Measurements from ENCODE around the gene RBBP9. TPM values are rescaled to one million over a fixed set of nuclear protein-coding genes. Genes with fewer than 3 reads are reported as not detected.

RBBP9 gene
- total and polyA plus RNA-seq, 9 of the 15 experiments (the other 6 are each of a cell fraction or from before 2014, with no cell fraction given): 0.94 to 4.4 (median 2.5) TPM

- no peak for TF ChIP-seq ZKSCAN1 (IDR thresholded peaks at IDR 0.05; ENCODE audit: low read depth, low read length)
- no peak for TF ChIP-seq KDM5B (IDR thresholded peaks at IDR 0.05; ENCODE audit: insufficient replicate concordance, low read depth, low read length)
- no peak for TF ChIP-seq CBX3 (IDR thresholded peaks at IDR 0.05; ENCODE audit: borderline replicate concordance in 1 of 2, low read length in 2 of 2)
- no peak for TF ChIP-seq ETV1 (tag; conservative IDR thresholded peaks at IDR 0.05; ENCODE audit: low read depth)
- TF ChIP-seq KLF6 (CRISPR knock-in tag; IDR thresholded peaks at IDR 0.05; ENCODE audit: borderline replicate concordance): no peak
- no peak for TF ChIP-seq FIP1L1 (IDR thresholded peaks at IDR 0.05; ENCODE audit: low read depth, low read length, poor library complexity, severe bottlenecking)
- in situ Hi-C loops (cut with MboI): no loop called here
- no peaks in the 10 kb centered on the region for H3K9me3 ChIP-seq (replicated peaks; ENCODE audit: control insufficient read depth, insufficient read depth, low read depth, low read length)
- CTCF ChIA-PET (ENCODE audit: low intra/inter-chr PET ratio): no interaction called here
- H3K4me1 ChIP-seq (replicated peaks in 1 of 2; ENCODE audit: control insufficient read depth in 2 of 2, insufficient read depth in 2 of 2, low read length in 2 of 2): no peaks in the 10 kb centered on the region; a peak in 1 of 5 replicates
- H3K36me3 ChIP-seq (ENCODE audit: control insufficient read depth, insufficient read depth, low read length): peaks cover 54% of the 10 kb centered on the region; the same call in 2 of the 3 replicates
- WGBS (ENCODE audit: insufficient coverage, low coverage, missing lambda C conversion rate): 57% methylated on average over 4 of the region's 4 CpGs
- ATAC-seq (no peak), DNase-seq (ENCODE audit: extremely low read depth in 1 of 4, low spot score in 3 of 4) (no peak), FAIRE-seq (no peak)
- H3K4me3 ChIP-seq: no peak overlapping the region
- no peak overlapping the region for H3K27ac ChIP-seq (ENCODE audit: extremely low read depth, low read depth, low read length)
- no peaks in the 10 kb centered on the region for H4K20me1 ChIP-seq (replicated peaks; ENCODE audit: control insufficient read depth, insufficient read depth, low read length)
- no peaks in the 10 kb centered on the region for H3K79me2 ChIP-seq (ENCODE audit: control insufficient read depth, insufficient read depth, low read length)
- no peak overlapping the region for H3K4me2 ChIP-seq (ENCODE audit: insufficient read depth, low read length)
- H2AFZ ChIP-seq (ENCODE audit: low read depth, low read length): no peak overlapping the region
- no peak overlapping the region for H3K9ac ChIP-seq (ENCODE audit: insufficient read depth in 1 of 2, low read depth in 2 of 2, low read length in 2 of 2)
- BruUV-seq (replicated peaks): no TSS peak
- POLR2A ChIA-PET: no interaction called here
- no peaks in the 10 kb centered on the region for H3K9me1 ChIP-seq (ENCODE audit: control insufficient read depth, insufficient read depth, low read length)
- H3K27me3 ChIP-seq (ENCODE audit: control insufficient read depth in 2 of 2, insufficient read depth in 2 of 2, low read length in 2 of 2): no peaks in the 10 kb centered on the region
- intact Hi-C loops (cut with micrococcal nuclease): no loop called here
Measured at GRCh38 chr20:18543216-18543615, 46.2 kb upstream of the RBBP9 start.

- Histone ChIP-seq H3K9me1 (ENCODE audit: control insufficient read depth, insufficient read depth, low read length) (no peaks in the 10 kb centered on the region), H3K79me2 (ENCODE audit: control insufficient read depth, insufficient read depth, low read length) (no peaks in the 10 kb centered on the region), H3K27me3 (ENCODE audit: control insufficient read depth in 2 of 2, insufficient read depth in 2 of 2, low read length in 2 of 2) (no peaks in the 10 kb centered on the region), H3K4me1 (replicated peaks in 1 of 2; ENCODE audit: control insufficient read depth in 2 of 2, insufficient read depth in 2 of 2, low read length in 2 of 2) (no peaks in the 10 kb centered on the region; a peak in 1 of 5 replicates), H3K4me2 (ENCODE audit: insufficient read depth, low read length) (no peak overlapping the region), H4K20me1 (replicated peaks; ENCODE audit: control insufficient read depth, insufficient read depth, low read length) (no peaks in the 10 kb centered on the region), H3K27ac (ENCODE audit: extremely low read depth, low read depth, low read length) (no peak overlapping the region), H2AFZ (ENCODE audit: low read depth, low read length) (no peak overlapping the region), H3K9ac (ENCODE audit: insufficient read depth in 1 of 2, low read depth in 2 of 2, low read length in 2 of 2) (no peak overlapping the region), H3K36me3 (ENCODE audit: control insufficient read depth, insufficient read depth, low read length) (peaks cover 46% of the 10 kb centered on the region; the same call in 2 of the 3 replicates), H3K9me3 (replicated peaks; ENCODE audit: control insufficient read depth, insufficient read depth, low read depth, low read length) (no peaks in the 10 kb centered on the region), H3K4me3 (no peak overlapping the region)
- CTCF ChIA-PET (ENCODE audit: low intra/inter-chr PET ratio): no interaction called here
- WGBS (ENCODE audit: insufficient coverage, low coverage, missing lambda C conversion rate): 78% methylated on average over 5 of the region's 5 CpGs
- FAIRE-seq: peak; percentile 19
- no peak for ATAC-seq
- POLR2A ChIA-PET: interaction anchor here (0.6 to 1.1 kb wide), 3 partner anchors 14 to 806 kb away, joined by 3 to 4 read pairs (median 3); no protein-coding TSS in a partner anchor
- no TSS peak for BruUV-seq (replicated peaks)
- no peak for DNase-seq (ENCODE audit: extremely low read depth in 1 of 4, low spot score in 3 of 4)
- in situ Hi-C loops (cut with MboI) (no loop called here), intact Hi-C loops (cut with micrococcal nuclease) (no loop called here)
- no peak for TF ChIP-seq ZNF830 (CRISPR knock-in tag; IDR thresholded peaks at IDR 0.05)
- TF ChIP-seq PHF8 (IDR thresholded peaks at IDR 0.05; ENCODE audit: borderline replicate concordance, low read length): no peak
- no peak for TF ChIP-seq ATF7 (IDR thresholded peaks at IDR 0.05)
- no peak for TF ChIP-seq ZZZ3 (IDR thresholded peaks at IDR 0.05)
- no peak for TF ChIP-seq ATF2 (CRISPR knock-in tag; IDR thresholded peaks at IDR 0.05)
- TF ChIP-seq ATF1 (CRISPR knock-in tag; IDR thresholded peaks at IDR 0.05): no peak
- TF ChIP-seq ATF1 (tag; IDR thresholded peaks at IDR 0.05): no peak
- no peak for TF ChIP-seq EHMT2 (IDR thresholded peaks at IDR 0.05)
- no peak for TF ChIP-seq ZNF3 (CRISPR knock-in tag; IDR thresholded peaks at IDR 0.05)
- no peak for TF ChIP-seq CBX2 (IDR thresholded peaks at IDR 0.05; ENCODE audit: insufficient read depth, low read length, poor library complexity, severe bottlenecking)
- TF ChIP-seq BCOR (IDR thresholded peaks at IDR 0.05): no peak
- TF ChIP-seq MEF2D (tag; conservative IDR thresholded peaks at IDR 0.05; ENCODE audit: low read depth): no peak
- TF ChIP-seq ZNF431 (CRISPR knock-in tag; IDR thresholded peaks at IDR 0.05): no peak
Measured at GRCh38 chr20:18541741-18542140, 44.7 kb upstream of the RBBP9 start.

Data from K562 (cell line).